Keratinocyte (primary cell): ENCODE data around the gene HSFX3. TPM values are rescaled to one million over a fixed set of nuclear protein-coding genes. Genes with fewer than 3 reads are reported as not detected.
"Not testable (repeated sequence)": the region's sequence is repeated elsewhere in the genome, so short reads cannot be mapped to it uniquely, and the experiment has no call there.

Experiments
- DNase-seq: peaks from one replicate; pipeline ENCODE4 v3.0.0-alpha.2; 2011; ENCODE audit warnings: low read depth, missing footprints, low spot score
- FAIRE-seq: peaks from 2 replicates; lab custom pipeline; 2011; peaks lifted over from hg19 to GRCh38; lab: Jason Lieb, UNC
- H2AFZ ChIP-seq: 2 replicates; pipeline ENCODE4 v1.6.0; 2012; ENCODE audit warnings: low read length, control low read depth, inconsistent platforms; ENCODE audit not compliant: control insufficient read depth
- H3K27ac ChIP-seq: 2 replicates; pipeline ENCODE4 v1.5.1; 2011; ENCODE audit warnings: low read length; ENCODE audit not compliant: control insufficient read depth, insufficient read depth
- H3K27me3 ChIP-seq: 3 replicates; pipeline ENCODE4 v1.6.0; 2011; ENCODE audit warnings: low read length; ENCODE audit not compliant: control insufficient read depth, insufficient read depth; ENCODE audit errors: extremely low read depth
- H3K36me3 ChIP-seq, 2 experiments: 2 replicates in 1 of 2; 3 replicates in 1 of 2; pipeline ENCODE4 v1.5.1; 2011; ENCODE audit warnings: low read length in 2 of 2, mild to moderate bottlenecking in 1 of 2; ENCODE audit not compliant: control insufficient read depth in 2 of 2, insufficient read depth in 2 of 2; ENCODE audit errors: extremely low read depth in 1 of 2
- H3K4me1 ChIP-seq: 3 replicates; pipeline ENCODE4 v1.5.1; 2011; ENCODE audit warnings: low read length; ENCODE audit not compliant: control insufficient read depth, insufficient read depth; ENCODE audit errors: extremely low read depth
- H3K4me2 ChIP-seq: 3 replicates; pipeline ENCODE4 v1.6.0; 2011; ENCODE audit warnings: low read depth, low read length; ENCODE audit not compliant: control insufficient read depth, insufficient read depth; ENCODE audit errors: extremely low read depth
- H3K4me3 ChIP-seq, 3 experiments: fragments of 200-600 bp in 1 of 3; sonication (generic) in 1 of 3; 2 replicates in 2 of 3; 3 replicates in 1 of 3; pipeline ENCODE4 v1.5.1; 2011 to 2016; ENCODE audit warnings: low read length in 3 of 3, mild to moderate bottlenecking in 3 of 3, control low read depth in 2 of 3, inconsistent platforms in 1 of 3, low read depth in 1 of 3, mixed read lengths in 1 of 3, mixed run types in 1 of 3, moderate library complexity in 1 of 3; ENCODE audit not compliant: control insufficient read depth in 2 of 3, insufficient read depth in 2 of 3; ENCODE audit errors: extremely low read depth in 1 of 3
- H3K79me2 ChIP-seq: 2 replicates; pipeline ENCODE4 v1.6.0; 2012; ENCODE audit warnings: low read length; ENCODE audit not compliant: control insufficient read depth, insufficient read depth
- H3K9ac ChIP-seq: 3 replicates; pipeline ENCODE4 v1.6.0; 2011; ENCODE audit warnings: low read length; ENCODE audit not compliant: control insufficient read depth, insufficient read depth; ENCODE audit errors: extremely low read depth
- H3K9me1 ChIP-seq: 3 replicates; pipeline ENCODE4 v1.6.0; 2011; ENCODE audit warnings: low read length; ENCODE audit not compliant: control insufficient read depth, insufficient read depth; ENCODE audit errors: extremely low read depth
- H3K9me3 ChIP-seq: 2 replicates; pipeline ENCODE4 v1.5.1; 2012; ENCODE audit warnings: low read depth, low read length; ENCODE audit not compliant: control insufficient read depth
- H4K20me1 ChIP-seq: 3 replicates; pipeline ENCODE4 v1.6.0; 2011; ENCODE audit warnings: low read length; ENCODE audit not compliant: control insufficient read depth, insufficient read depth; ENCODE audit errors: extremely low read depth
- CTCF ChIP-seq, 3 experiments: IDR thresholded peaks in 1 of 3; conservative IDR thresholded peaks in 1 of 3; optimal IDR thresholded peaks in 1 of 3; 2 replicates in 2 of 3; 3 replicates in 1 of 3; pipeline versions ENCODE3 to v1.5.1; 2011; ENCODE audit warnings: low read length in 3 of 3, mild to moderate bottlenecking in 3 of 3, moderate library complexity in 2 of 3, control low read depth in 1 of 3, inconsistent platforms in 1 of 3; ENCODE audit not compliant: insufficient read depth in 2 of 3; ENCODE audit errors: extremely low read depth in 1 of 3
- EZH2 ChIP-seq: IDR thresholded peaks from one replicate; pipeline ENCODE4 v1.6.1; 2012; ENCODE audit warnings: inconsistent platforms, mild to moderate bottlenecking, low read length, moderate library complexity
- dilution Hi-C: fragments of 300-500 bp; cut with MboI; formaldehyde crosslinking; loops from one replicate; pipeline ENCODE4 v1.7.0; 2020; ENCODE audit warnings: low sequenced_read_pairs; ENCODE audit not compliant: extremely low pct_ligation_motif_present
- polyA plus RNA-seq, 5 experiments: library from polyadenylated mRNA; depleted of rRNA in 3 of 5; stranded (reverse) in 3 of 5; stranded (forward) in 1 of 5; unstranded in 1 of 5; fragments of >200 nt; gene quantifications; 1 replicate in 1 of 5; 2 replicates in 3 of 5; 3 replicates in 1 of 5; pipeline versions ENCODE4 v1.2.1 to v1.2.3, GENCODE V29; 2011 to 2012; ENCODE audit warnings: missing spikeins in 2 of 5, low read depth in 1 of 5, low replicate concordance in 1 of 5

Gene HSFX3
- polyA plus RNA-seq, 1 donor (not counting 4 experiments of a cell fraction or from before 2014, with no cell fraction given), result not detected

- Histone ChIP-seq H3K36me3 (no peaks in the 10 kb centered on the region), H3K27ac (no peak overlapping the region), H3K9ac (no peak overlapping the region), H3K4me3 (no peak overlapping the region), H4K20me1 (no peaks in the 10 kb centered on the region), H3K9me1 (no peaks in the 10 kb centered on the region), H3K27me3 (no peaks in the 10 kb centered on the region), H3K79me2 (no peaks in the 10 kb centered on the region), H3K4me2 (no peak overlapping the region), H2AFZ (no peak overlapping the region), H3K4me1 (no peaks in the 10 kb centered on the region), H3K9me3 (no peaks in the 10 kb centered on the region)
- FAIRE-seq (no peak), DNase-seq (no peak)
- TF ChIP-seq CTCF (optimal IDR thresholded peaks at IDR 0.05 in 1 of 3, IDR thresholded peaks at IDR 0.05 in 1 of 3, conservative IDR thresholded peaks at IDR 0.05 in 1 of 3; ENCODE audit: extremely low read depth in 1 of 3, insufficient read depth in 2 of 3, low read length in 3 of 3), result no peak
- no peak for TF ChIP-seq EZH2
- dilution Hi-C loops, result no loop called here
Measured at GRCh38 chrX:149563359-149563758, 13.6 kb upstream of the HSFX3 start.

- not testable (repeated sequence) for FAIRE-seq
Measured at GRCh38 chrX:149555251-149555650, 5.5 kb upstream of the HSFX3 start.

GRCh38 chrX:149551939-149552248 lies 2.2 kb upstream of the HSFX3 start:
- H3K9me3 ChIP-seq, H3K4me2 ChIP-seq, H3K9ac ChIP-seq, H4K20me1 ChIP-seq, H3K36me3 ChIP-seq, H3K79me2 ChIP-seq, H3K27me3 ChIP-seq, H3K4me3 ChIP-seq, FAIRE-seq, dilution Hi-C loops, H3K9me1 ChIP-seq, DNase-seq, H3K4me1 ChIP-seq, H3K27ac ChIP-seq, H2AFZ ChIP-seq: not testable (repeated sequence)

More at GRCh38 chrX:149555251-149555650, 5.5 kb upstream of the HSFX3 start:
- H3K27ac ChIP-seq, H3K36me3 ChIP-seq, dilution Hi-C loops, H3K27me3 ChIP-seq, H3K4me2 ChIP-seq, DNase-seq, H2AFZ ChIP-seq, H3K4me1 ChIP-seq, H3K4me3 ChIP-seq, H3K9me1 ChIP-seq, H4K20me1 ChIP-seq, H3K9ac ChIP-seq, H3K79me2 ChIP-seq, H3K9me3 ChIP-seq: not testable (repeated sequence)

- H3K79me2 ChIP-seq, H3K4me2 ChIP-seq, H3K4me3 ChIP-seq, H3K36me3 ChIP-seq, H3K27me3 ChIP-seq, dilution Hi-C loops, H3K4me1 ChIP-seq, H4K20me1 ChIP-seq, H3K9ac ChIP-seq, H2AFZ ChIP-seq, H3K9me1 ChIP-seq, H3K9me3 ChIP-seq, FAIRE-seq, H3K27ac ChIP-seq, DNase-seq: not testable (repeated sequence)
Measured at GRCh38 chrX:149551245-149551938, 1.7 kb upstream of the HSFX3 start.
